Measurements from ENCODE around the gene DAPK1. TPM values are rescaled to one million over a fixed set of nuclear protein-coding genes. Genes with fewer than 3 reads are reported as not detected.

Gene DAPK1
- total and polyA plus RNA-seq, 2 donors (not counting 3 experiments of a cell fraction or from before 2014, with no cell fraction given): 58.9 to 119 TPM

- BruUV-seq (replicated peaks): no TSS peak
- Histone ChIP-seq H3K4me1 (ENCODE audit: control insufficient read depth, extremely low read depth, insufficient read depth, low read length) (no peaks in the 10 kb centered on the region), H3K9ac (replicated peaks; ENCODE audit: extremely low read depth, insufficient read depth, low read length) (no peak overlapping the region), H3K9me3 (replicated peaks; ENCODE audit: control insufficient read depth, insufficient read depth, low read length) (no peaks in the 10 kb centered on the region), H3K27ac (ENCODE audit: insufficient read depth, low read depth, low read length) (no peak overlapping the region), H3K4me2 (ENCODE audit: insufficient read depth, low read length) (no peak overlapping the region), H2AFZ (ENCODE audit: low read depth, low read length) (no peak overlapping the region), H3K79me2 (ENCODE audit: control insufficient read depth, insufficient read depth, low read length) (no peaks in the 10 kb centered on the region), H4K20me1 (replicated peaks; ENCODE audit: control insufficient read depth, extremely low read depth, insufficient read depth, low read length) (no peaks in the 10 kb centered on the region), H3K36me3 (ENCODE audit: control insufficient read depth in 2 of 2, extremely low read depth in 1 of 2, insufficient read depth in 2 of 2, low read length in 2 of 2) (no peaks in the 10 kb centered on the region), H3K4me3 (replicated peaks in 1 of 3; ENCODE audit: insufficient read depth in 1 of 3, low read depth in 1 of 3, low read length in 3 of 3) (no peak overlapping the region), H3K27me3 (ENCODE audit: control insufficient read depth in 2 of 2, insufficient read depth in 2 of 2, low read length in 2 of 2) (peaks cover 0 to 2% of the 10 kb centered on the region in 2 experiments), H3K9me1 (replicated peaks; ENCODE audit: control insufficient read depth, extremely low read depth, insufficient read depth, low read length) (no peaks in the 10 kb centered on the region)
- dilution Hi-C loops (cut with MboI; ENCODE audit: extremely low pct_ligation_motif_present, low sequenced_read_pairs): no loop called here
- FAIRE-seq (no peak), DNase-seq (ENCODE audit: low read depth, low spot score) (no peak)
- POLR2A ChIA-PET: no interaction called here
- CTCF ChIA-PET: interaction anchor here (1.5 kb wide), 1 partner anchor 16 kb away, joined by 4 read pairs; the partner anchor contains the start of gene DAPK1
- no peak for TF ChIP-seq GATA2 (IDR thresholded peaks at IDR 0.05; ENCODE audit: insufficient read depth, insufficient read length, low read depth, low read length)
- TF ChIP-seq JUN (IDR thresholded peaks at IDR 0.05; ENCODE audit: borderline replicate concordance, insufficient read depth, insufficient read length, low read depth): no peak
- intact Hi-C loops (cut with micrococcal nuclease): no loop called here
Measured at GRCh38 chr9:87481890-87482855, 15.5 kb upstream of the DAPK1 start.

- ChIA-PET CTCF (no interaction called here), POLR2A (no interaction called here)
- no peak overlapping the region for H3K4me3 ChIP-seq (replicated peaks in 1 of 3; ENCODE audit: insufficient read depth in 1 of 3, low read depth in 1 of 3, low read length in 3 of 3)
- H2AFZ ChIP-seq (ENCODE audit: low read depth, low read length): no peak overlapping the region
- dilution Hi-C loops (cut with MboI; ENCODE audit: extremely low pct_ligation_motif_present, low sequenced_read_pairs): no loop called here
- no peaks in the 10 kb centered on the region for H3K36me3 ChIP-seq (ENCODE audit: control insufficient read depth in 2 of 2, extremely low read depth in 1 of 2, insufficient read depth in 2 of 2, low read length in 2 of 2)
- no peaks in the 10 kb centered on the region for H4K20me1 ChIP-seq (replicated peaks; ENCODE audit: control insufficient read depth, extremely low read depth, insufficient read depth, low read length)
- no peak overlapping the region for H3K4me2 ChIP-seq (ENCODE audit: insufficient read depth, low read length)
- no peaks in the 10 kb centered on the region for H3K9me1 ChIP-seq (replicated peaks; ENCODE audit: control insufficient read depth, extremely low read depth, insufficient read depth, low read length)
- TF ChIP-seq POLR2AphosphoS5 (IDR thresholded peaks at IDR 0.05; ENCODE audit: insufficient read depth, low read depth, low read length) (no peak), POLR2A (IDR thresholded peaks at IDR 0.05; ENCODE audit: low read depth, low read length) (no peak), CTCF (IDR thresholded peaks at IDR 0.05; ENCODE audit: extremely low read depth in 1 of 2, insufficient read depth in 1 of 2, low read depth in 1 of 2, low read length in 2 of 2) (no peak), EZH2 (IDR thresholded peaks at IDR 0.05; ENCODE audit: borderline replicate concordance, low read depth, low read length, severe bottlenecking) (no peak), MYC (IDR thresholded peaks at IDR 0.05; ENCODE audit: low read depth, low read length) (no peak), JUN (IDR thresholded peaks at IDR 0.05; ENCODE audit: borderline replicate concordance, insufficient read depth, insufficient read length, low read depth) (no peak), FOS (IDR thresholded peaks at IDR 0.05; ENCODE audit: borderline replicate concordance, insufficient read depth, low read length) (no peak), GATA2 (IDR thresholded peaks at IDR 0.05; ENCODE audit: insufficient read depth, insufficient read length, low read depth, low read length) (no peak)
- TF ChIP-seq, protein P1, sequence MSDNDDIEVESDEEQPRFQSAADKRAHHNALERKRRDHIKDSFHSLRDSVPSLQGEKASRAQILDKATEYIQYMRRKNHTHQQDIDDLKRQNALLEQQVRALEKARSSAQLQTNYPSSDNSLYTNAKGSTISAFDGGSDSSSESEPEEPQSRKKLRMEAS (IDR thresholded peaks at IDR 0.05; ENCODE audit: insufficient read depth, insufficient read length): no peak
- no peaks in the 10 kb centered on the region for H3K9me3 ChIP-seq (replicated peaks; ENCODE audit: control insufficient read depth, insufficient read depth, low read length)
- peaks cover 14% of the 10 kb centered on the region for H3K4me1 ChIP-seq (ENCODE audit: control insufficient read depth, extremely low read depth, insufficient read depth, low read length)
- H3K79me2 ChIP-seq (ENCODE audit: control insufficient read depth, insufficient read depth, low read length): no peaks in the 10 kb centered on the region
- FAIRE-seq (no peak), DNase-seq (ENCODE audit: low read depth, low spot score) (no peak)
- intact Hi-C loops (cut with micrococcal nuclease): loop anchor here (10.0 kb wide), 1 partner anchor 325 kb away; no protein-coding TSS in a partner anchor
- no peak overlapping the region for H3K9ac ChIP-seq (replicated peaks; ENCODE audit: extremely low read depth, insufficient read depth, low read length)
- H3K27me3 ChIP-seq (ENCODE audit: control insufficient read depth in 2 of 2, insufficient read depth in 2 of 2, low read length in 2 of 2): no peaks in the 10 kb centered on the region
- no TSS peak for BruUV-seq (replicated peaks)
- no peak overlapping the region for H3K27ac ChIP-seq (ENCODE audit: insufficient read depth, low read depth, low read length)
Measured at GRCh38 chr9:87490225-87490624, 7.4 kb upstream of the DAPK1 start.
